K562 (cell line): Measurements from ENCODE around the gene PRCP. TPM values are rescaled to one million over a fixed set of nuclear protein-coding genes. Genes with fewer than 3 reads are reported as not detected.

Experiments
- BMI1 ChIP-seq: fragments of 150-350 bp; IDR thresholded peaks from 2 replicates; pipeline ENCODE4 v1.6.1; 2014; ENCODE audit warnings: low read length
- CBFA2T3 ChIP-seq: fragments of 450-650 bp; IDR thresholded peaks from 2 replicates; pipeline ENCODE4 v1.6.1; 2017
- E2F4 ChIP-seq: sonication (generic); formaldehyde crosslinking; IDR thresholded peaks from 2 replicates; pipeline ENCODE4 v1.8.0; 2022; ENCODE audit warnings: mild to moderate bottlenecking, low read depth, missing genetic modification reagents
- HEY1 ChIP-seq: fragments of 250-450 bp; sonication (Bioruptor Pico); IDR thresholded peaks from 2 replicates; pipeline ENCODE4 v1.5.0; 2020; ENCODE audit warnings: mild to moderate bottlenecking, moderate library complexity, borderline replicate concordance
- JUNB ChIP-seq: fragments of 450-650 bp; formaldehyde crosslinking; conservative IDR thresholded peaks from 2 replicates; pipeline ENCODE4 v1.4.0; 2020; ENCODE audit warnings: mild to moderate bottlenecking
- MEIS2 ChIP-seq: fragments of 450-650 bp; IDR thresholded peaks from 2 replicates; pipeline ENCODE4 v1.6.1; 2014; ENCODE audit warnings: mild to moderate bottlenecking; ENCODE audit not compliant: partially characterized antibody
- NR2F6 ChIP-seq: fragments of 450-650 bp; formaldehyde crosslinking; IDR thresholded peaks from 2 replicates; pipeline ENCODE4 v1.4.0; 2020; ENCODE audit warnings: mild to moderate bottlenecking
- NR3C1 ChIP-seq: sonication (generic); formaldehyde crosslinking; IDR thresholded peaks from 2 replicates; pipeline ENCODE4 v1.8.1; 2022; ENCODE audit warnings: missing genetic modification reagents
- PKNOX1 ChIP-seq: fragments of 450-650 bp; IDR thresholded peaks from 2 replicates; pipeline ENCODE4 v1.6.1; 2016
- SAFB2 ChIP-seq: fragments of 200-400 bp; formaldehyde crosslinking; IDR thresholded peaks from 2 replicates; pipeline ENCODE4 v1.6.1; 2018; ENCODE audit warnings: borderline replicate concordance, low read length, low read depth, moderate library complexity; ENCODE audit not compliant: severe bottlenecking
- TEAD4 ChIP-seq, 2 experiments: sonication (generic) in 1 of 2; formaldehyde crosslinking in 1 of 2; IDR thresholded peaks; 2 replicates each; pipeline versions ENCODE4 v1.6.1 to v1.8.0; 2012 to 2022; ENCODE audit warnings: borderline replicate concordance in 1 of 2, inconsistent platforms in 1 of 2, low read length in 1 of 2, mild to moderate bottlenecking in 1 of 2, missing genetic modification reagents in 1 of 2
- ZBTB2 ChIP-seq: fragments of 450-650 bp; IDR thresholded peaks from 2 replicates; pipeline ENCODE4 v1.6.1; 2016; ENCODE audit warnings: antibody characterized with exemption
- ZNF561 ChIP-seq: fragments of 450-650 bp; formaldehyde crosslinking; conservative IDR thresholded peaks from 2 replicates; pipeline ENCODE4 v1.4.0; 2020; ENCODE audit warnings: mild to moderate bottlenecking, moderate library complexity
- polyA plus RNA-seq, 8 experiments: library from polyadenylated mRNA; depleted of rRNA in 4 of 8; stranded (reverse) in 5 of 8; unstranded in 3 of 8; fragments of >200 nt; fragmentation: Nextera tagmentation in 2 of 8; fragmentation: Illumina TruSeq in 1 of 8; extraction: Ambion mirVana in 2 of 8; extraction: Trizol in 1 of 8; gene quantifications; 2 replicates each; pipeline versions ENCODE4 v1.2.1 to v1.2.3, GENCODE V29; 2011 to 2014; ENCODE audit warnings: inconsistent platforms in 1 of 8, missing spikeins in 1 of 8
- total RNA-seq, 7 experiments: library from RNA; depleted of rRNA in 6 of 7; stranded (reverse); fragments of >200 nt in 6 of 7; fragmentation: Illumina TruSeq in 2 of 7; extraction: Trizol in 2 of 7; gene quantifications; 2 replicates each; pipeline versions ENCODE4 v1.2.1 to v1.2.3, GENCODE V29; 2011 to 2021; ENCODE audit warnings: low replicate concordance in 1 of 7
- TF ChIP-seq, protein P1 (sequence below): fragments of 250-450 bp; sonication (Bioruptor Pico); IDR thresholded peaks from 2 replicates; pipeline ENCODE4 v1.4.0; 2020; ENCODE audit warnings: mild to moderate bottlenecking, moderate library complexity, borderline replicate concordance
- TF ChIP-seq, protein P2 (sequence below): fragments of 450-650 bp; IDR thresholded peaks from 2 replicates; pipeline ENCODE4 v1.6.1; 2017; ENCODE audit warnings: antibody characterized with exemption
- TF ChIP-seq, protein P3 (sequence below): IDR thresholded peaks from 3 replicates; pipeline ENCODE4 v1.6.1; 2011; ENCODE audit warnings: borderline replicate concordance, mild to moderate bottlenecking, moderate library complexity; ENCODE audit not compliant: insufficient read length; ENCODE audit errors: extremely low read depth

PRCP gene
- total and polyA plus RNA-seq, 9 of the 15 experiments (the other 6 are each of a cell fraction or from before 2014, with no cell fraction given): 9.5 to 43.1 (median 23.2) TPM

GRCh38 chr11:82932564-82932963 is 32.3 kb upstream of the PRCP start (continued):
- peak; percentile 35; the same call in 1 of the 2 replicates for TF ChIP-seq PKNOX1
- no peak for TF ChIP-seq JUNB (CRISPR knock-in tag)
- no peak for TF ChIP-seq BMI1
- TF ChIP-seq HEY1: no peak
- no peak for TF ChIP-seq NR2F6
- TF ChIP-seq, protein P1, sequence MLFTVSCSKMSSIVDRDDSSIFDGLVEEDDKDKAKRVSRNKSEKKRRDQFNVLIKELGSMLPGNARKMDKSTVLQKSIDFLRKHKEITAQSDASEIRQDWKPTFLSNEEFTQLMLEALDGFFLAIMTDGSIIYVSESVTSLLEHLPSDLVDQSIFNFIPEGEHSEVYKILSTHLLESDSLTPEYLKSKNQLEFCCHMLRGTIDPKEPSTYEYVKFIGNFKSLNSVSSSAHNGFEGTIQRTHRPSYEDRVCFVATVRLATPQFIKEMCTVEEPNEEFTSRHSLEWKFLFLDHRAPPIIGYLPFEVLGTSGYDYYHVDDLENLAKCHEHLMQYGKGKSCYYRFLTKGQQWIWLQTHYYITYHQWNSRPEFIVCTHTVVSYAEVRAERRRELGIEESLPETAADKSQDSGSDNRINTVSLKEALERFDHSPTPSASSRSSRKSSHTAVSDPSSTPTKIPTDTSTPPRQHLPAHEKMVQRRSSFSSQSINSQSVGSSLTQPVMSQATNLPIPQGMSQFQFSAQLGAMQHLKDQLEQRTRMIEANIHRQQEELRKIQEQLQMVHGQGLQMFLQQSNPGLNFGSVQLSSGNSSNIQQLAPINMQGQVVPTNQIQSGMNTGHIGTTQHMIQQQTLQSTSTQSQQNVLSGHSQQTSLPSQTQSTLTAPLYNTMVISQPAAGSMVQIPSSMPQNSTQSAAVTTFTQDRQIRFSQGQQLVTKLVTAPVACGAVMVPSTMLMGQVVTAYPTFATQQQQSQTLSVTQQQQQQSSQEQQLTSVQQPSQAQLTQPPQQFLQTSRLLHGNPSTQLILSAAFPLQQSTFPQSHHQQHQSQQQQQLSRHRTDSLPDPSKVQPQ (CRISPR knock-in tag): no peak
- TF ChIP-seq CBFA2T3: peak; percentile 55; the same call in 1 of the 2 replicates
- TF ChIP-seq ZNF561 (CRISPR knock-in tag): no peak
- no peak for TF ChIP-seq NR3C1 (CRISPR knock-in tag)
- no peak for TF ChIP-seq SAFB2
- peak; percentile 77 for TF ChIP-seq MEIS2
- TF ChIP-seq, protein P2, sequence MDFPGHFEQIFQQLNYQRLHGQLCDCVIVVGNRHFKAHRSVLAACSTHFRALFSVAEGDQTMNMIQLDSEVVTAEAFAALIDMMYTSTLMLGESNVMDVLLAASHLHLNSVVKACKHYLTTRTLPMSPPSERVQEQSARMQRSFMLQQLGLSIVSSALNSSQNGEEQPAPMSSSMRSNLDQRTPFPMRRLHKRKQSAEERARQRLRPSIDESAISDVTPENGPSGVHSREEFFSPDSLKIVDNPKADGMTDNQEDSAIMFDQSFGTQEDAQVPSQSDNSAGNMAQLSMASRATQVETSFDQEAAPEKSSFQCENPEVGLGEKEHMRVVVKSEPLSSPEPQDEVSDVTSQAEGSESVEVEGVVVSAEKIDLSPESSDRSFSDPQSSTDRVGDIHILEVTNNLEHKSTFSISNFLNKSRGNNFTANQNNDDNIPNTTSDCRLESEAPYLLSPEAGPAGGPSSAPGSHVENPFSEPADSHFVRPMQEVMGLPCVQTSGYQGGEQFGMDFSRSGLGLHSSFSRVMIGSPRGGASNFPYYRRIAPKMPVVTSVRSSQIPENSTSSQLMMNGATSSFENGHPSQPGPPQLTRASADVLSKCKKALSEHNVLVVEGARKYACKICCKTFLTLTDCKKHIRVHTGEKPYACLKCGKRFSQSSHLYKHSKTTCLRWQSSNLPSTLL: no peak
- TF ChIP-seq ZBTB2: no peak
- no peak for TF ChIP-seq E2F4 (CRISPR knock-in tag)
- TF ChIP-seq TEAD4 (IDR thresholded peaks at IDR 0.05; ENCODE audit: low read length): 0 out of 2 replicates have a peak, but pooled peaks have one; percentile 43
- TF ChIP-seq TEAD4 (CRISPR knock-in tag; IDR thresholded peaks at IDR 0.05; ENCODE audit: borderline replicate concordance): no peak
- TF ChIP-seq, protein P3, sequence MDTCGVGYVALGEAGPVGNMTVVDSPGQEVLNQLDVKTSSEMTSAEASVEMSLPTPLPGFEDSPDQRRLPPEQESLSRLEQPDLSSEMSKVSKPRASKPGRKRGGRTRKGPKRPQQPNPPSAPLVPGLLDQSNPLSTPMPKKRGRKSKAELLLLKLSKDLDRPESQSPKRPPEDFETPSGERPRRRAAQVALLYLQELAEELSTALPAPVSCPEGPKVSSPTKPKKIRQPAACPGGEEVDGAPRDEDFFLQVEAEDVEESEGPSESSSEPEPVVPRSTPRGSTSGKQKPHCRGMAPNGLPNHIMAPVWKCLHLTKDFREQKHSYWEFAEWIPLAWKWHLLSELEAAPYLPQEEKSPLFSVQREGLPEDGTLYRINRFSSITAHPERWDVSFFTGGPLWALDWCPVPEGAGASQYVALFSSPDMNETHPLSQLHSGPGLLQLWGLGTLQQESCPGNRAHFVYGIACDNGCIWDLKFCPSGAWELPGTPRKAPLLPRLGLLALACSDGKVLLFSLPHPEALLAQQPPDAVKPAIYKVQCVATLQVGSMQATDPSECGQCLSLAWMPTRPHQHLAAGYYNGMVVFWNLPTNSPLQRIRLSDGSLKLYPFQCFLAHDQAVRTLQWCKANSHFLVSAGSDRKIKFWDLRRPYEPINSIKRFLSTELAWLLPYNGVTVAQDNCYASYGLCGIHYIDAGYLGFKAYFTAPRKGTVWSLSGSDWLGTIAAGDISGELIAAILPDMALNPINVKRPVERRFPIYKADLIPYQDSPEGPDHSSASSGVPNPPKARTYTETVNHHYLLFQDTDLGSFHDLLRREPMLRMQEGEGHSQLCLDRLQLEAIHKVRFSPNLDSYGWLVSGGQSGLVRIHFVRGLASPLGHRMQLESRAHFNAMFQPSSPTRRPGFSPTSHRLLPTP: no peak
- TF ChIP-seq, all 486 proteins: peak for 7
